ENCODE data around the gene PRKCH. TPM values are rescaled to one million over a fixed set of nuclear protein-coding genes. Genes with fewer than 3 reads are reported as not detected.

The PRKCH gene
- total RNA-seq, 5 donors from 2014 or later (not counting 1 experiment from before 2014, with no cell fraction given), result 267 to 436 (median 326) TPM

- peaks cover 44% of the 10 kb centered on the region for H3K36me3 Mint-ChIP-seq
These were observed 174.4 kb downstream of the PRKCH start for GRCh38 chr14:61495809-61496208.

DNA sequence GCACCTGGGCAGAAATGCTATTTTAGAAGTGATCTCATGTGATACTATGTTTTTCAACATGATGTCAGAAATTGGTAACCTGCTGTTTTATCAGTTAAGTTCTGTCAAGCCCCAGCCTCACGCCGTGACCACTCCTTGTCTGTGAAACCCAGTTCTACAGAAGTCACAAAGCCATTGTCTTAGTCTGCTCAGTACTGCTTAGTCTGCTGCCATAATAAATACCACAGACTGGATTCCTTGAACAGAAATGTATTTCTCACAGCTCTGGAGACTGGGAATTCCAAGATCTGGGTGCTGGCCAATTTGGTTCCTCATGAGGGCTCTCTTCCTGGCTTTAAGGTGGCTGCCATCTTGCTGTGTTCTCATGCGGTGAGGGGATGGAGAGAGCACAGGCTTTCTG, 176.9 kb downstream of the PRKCH start:
- H3K4me3 ChIP-seq (ENCODE audit: control insufficient read depth in 1 of 2, extremely low read depth in 1 of 2, low read length in 1 of 2), result no peak overlapping the region
- Mint-ChIP-seq H3K27ac (peak overlapping the region in 1 of 2 donors; percentile 88), H3K4me1 (peaks cover 69 to 88% (median 78%) of the 10 kb centered on the region in 3 donors), H3K9me3 (no peaks in the 10 kb centered on the region), H3K27me3 (no peaks in the 10 kb centered on the region), H3K36me3 (peaks cover 51% of the 10 kb centered on the region), H3K4me3 (no peak overlapping the region)
- H3K27me3 ChIP-seq (replicated peaks in 1 of 2; ENCODE audit: control insufficient read depth in 2 of 2, extremely low read depth in 1 of 2, insufficient read depth in 2 of 2, low read length in 1 of 2), result no peaks in the 10 kb centered on the region
- no peak for DNase-seq
- CTCF ChIA-PET, result interaction anchor here in 1 of 2 donors (0.5 kb wide), 1 partner anchor 211 kb away, joined by 5 read pairs; no protein-coding TSS in a partner anchor
- peaks cover 26 to 46% of the 10 kb centered on the region in 2 experiments for H3K4me1 ChIP-seq (ENCODE audit: control insufficient read depth in 1 of 2, extremely low read depth in 1 of 2, insufficient read depth in 2 of 2, low read length in 2 of 2)
- peaks cover 0 to 71% of the 10 kb centered on the region in 2 donors for H3K36me3 ChIP-seq (ENCODE audit: control insufficient read depth in 2 of 2, extremely low read depth in 1 of 2, insufficient read depth in 1 of 2, low read length in 1 of 2)
- 0% methylated on average over 2 of the region's 3 CpGs for whole genome bisulfite sequencing (ENCODE audit: insufficient coverage)
- no peaks in the 10 kb centered on the region for H3K9me3 ChIP-seq
- peak overlapping the region; percentile 45 for H3K27ac ChIP-seq (ENCODE audit: low read length)
- no peak for ATAC-seq (replicated peaks in 1 of 4)
- POLR2A ChIA-PET, result interaction anchor here (0.6 to 1.7 kb wide), 2 partner anchors 28 to 289 kb away, joined by 4 to 6 read pairs; no protein-coding TSS in a partner anchor

More at GRCh38 chr14:61495809-61496208, 174.4 kb downstream of the PRKCH start:
- no peak overlapping the region for H3K4me3 ChIP-seq (ENCODE audit: control insufficient read depth in 1 of 2, extremely low read depth in 1 of 2, low read length in 1 of 2)
- ATAC-seq (replicated peaks in 1 of 4) (no peak), DNase-seq (no peak)
- no peaks in the 10 kb centered on the region for H3K27me3 ChIP-seq (replicated peaks in 1 of 2; ENCODE audit: control insufficient read depth in 2 of 2, extremely low read depth in 1 of 2, insufficient read depth in 2 of 2, low read length in 1 of 2)
- peaks cover 3 to 40% of the 10 kb centered on the region in 2 experiments for H3K4me1 ChIP-seq (ENCODE audit: control insufficient read depth in 1 of 2, extremely low read depth in 1 of 2, insufficient read depth in 2 of 2, low read length in 2 of 2)
- peak overlapping the region in 1 of 2 donors; percentile 79 for H3K27ac Mint-ChIP-seq
- H3K4me3 Mint-ChIP-seq, result no peak overlapping the region
- peaks cover 44 to 63% (median 53%) of the 10 kb centered on the region in 3 donors for H3K4me1 Mint-ChIP-seq
- H3K27ac ChIP-seq (ENCODE audit: low read length), result no peak overlapping the region
- CTCF ChIA-PET, result no interaction called here
- H3K27me3 Mint-ChIP-seq, result no peaks in the 10 kb centered on the region
- 100% methylated on average over 1 of the region's 5 CpGs for WGBS (ENCODE audit: insufficient coverage)
- H3K9me3 ChIP-seq, result no peaks in the 10 kb centered on the region
- peaks cover 0 to 88% of the 10 kb centered on the region in 2 donors for H3K36me3 ChIP-seq (ENCODE audit: control insufficient read depth in 2 of 2, extremely low read depth in 1 of 2, insufficient read depth in 1 of 2, low read length in 1 of 2)
- H3K9me3 Mint-ChIP-seq, result no peaks in the 10 kb centered on the region
- POLR2A ChIA-PET, result interaction anchor here in 1 of 2 donors (0.6 to 0.8 kb wide), 2 partner anchors 10 to 132 kb away, joined by 3 read pairs; no protein-coding TSS in a partner anchor

- ATAC-seq (replicated peaks in 1 of 4), result no peak
These were observed 177.4 kb downstream of the PRKCH start for GRCh38 chr14:61498811-61499210.

DNA sequence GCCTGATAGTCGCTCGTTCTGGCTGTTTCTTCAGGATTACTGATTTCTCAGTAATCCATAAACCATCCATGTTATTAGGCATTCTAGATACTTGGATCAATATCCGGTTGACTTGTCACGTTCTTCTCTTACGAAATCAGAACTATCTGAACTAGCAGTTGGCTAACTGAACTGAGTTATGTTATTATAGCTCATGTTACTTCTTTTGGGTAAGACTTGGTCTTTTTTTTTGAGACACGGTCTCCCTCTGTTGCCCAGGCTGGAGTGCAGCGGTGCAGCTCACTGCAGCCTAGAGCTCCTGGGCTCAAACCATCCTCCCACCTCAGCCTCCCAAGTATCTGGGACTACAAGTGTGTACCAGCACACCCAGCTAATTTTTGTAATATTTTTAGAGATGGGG, 178.6 kb downstream of the PRKCH start:
- Histone ChIP-seq H3K27me3 (replicated peaks in 1 of 2; ENCODE audit: control insufficient read depth in 2 of 2, extremely low read depth in 1 of 2, insufficient read depth in 2 of 2, low read length in 1 of 2) (no peaks in the 10 kb centered on the region), H3K27ac (ENCODE audit: low read length) (no peak overlapping the region), H3K9me3 (no peaks in the 10 kb centered on the region), H3K4me1 (ENCODE audit: control insufficient read depth in 1 of 2, extremely low read depth in 1 of 2, insufficient read depth in 2 of 2, low read length in 2 of 2) (peaks cover 41 to 51% of the 10 kb centered on the region in 2 experiments), H3K4me3 (ENCODE audit: control insufficient read depth in 1 of 2, extremely low read depth in 1 of 2, low read length in 1 of 2) (no peak overlapping the region), H3K36me3 (ENCODE audit: control insufficient read depth in 2 of 2, extremely low read depth in 1 of 2, insufficient read depth in 1 of 2, low read length in 1 of 2) (peaks cover 0 to 54% of the 10 kb centered on the region in 2 donors)
- Mint-ChIP-seq H3K27ac (peak overlapping the region in 1 of 2 donors; percentile 88), H3K36me3 (peaks cover 56% of the 10 kb centered on the region), H3K9me3 (peaks cover 0 to 2% (median 0%) of the 10 kb centered on the region in 3 donors), H3K4me1 (peaks cover 86 to 97% (median 90%) of the 10 kb centered on the region in 3 donors), H3K4me3 (no peak overlapping the region), H3K27me3 (no peaks in the 10 kb centered on the region)
- CTCF ChIA-PET, result interaction anchor here in 1 of 2 donors (0.7 kb wide), 1 partner anchor 23 kb away, joined by 3 read pairs; no protein-coding TSS in a partner anchor
- POLR2A ChIA-PET, result interaction anchor here (0.5 to 1.7 kb wide), 4 partner anchors 8 to 29 kb away, joined by 3 to 7 read pairs (median 4); no protein-coding TSS in a partner anchor
- ATAC-seq (replicated peaks in 1 of 4) (no peak), DNase-seq (no peak)
- no CpG with 5 or more reads among the region's 7 CpGs for WGBS (ENCODE audit: insufficient coverage)

More at GRCh38 chr14:61498811-61499210, 177.4 kb downstream of the PRKCH start:
- no peaks in the 10 kb centered on the region for H3K27me3 Mint-ChIP-seq
- H3K36me3 Mint-ChIP-seq, result peaks cover 55% of the 10 kb centered on the region
- WGBS (ENCODE audit: insufficient coverage), result 94% methylated on average over 2 of the region's 6 CpGs
- DNase-seq, result no peak
- Histone ChIP-seq H3K4me3 (ENCODE audit: control insufficient read depth in 1 of 2, extremely low read depth in 1 of 2, low read length in 1 of 2) (no peak overlapping the region), H3K9me3 (no peaks in the 10 kb centered on the region), H3K36me3 (ENCODE audit: control insufficient read depth in 2 of 2, extremely low read depth in 1 of 2, insufficient read depth in 1 of 2, low read length in 1 of 2) (peaks cover 0 to 66% of the 10 kb centered on the region in 2 donors), H3K27me3 (replicated peaks in 1 of 2; ENCODE audit: control insufficient read depth in 2 of 2, extremely low read depth in 1 of 2, insufficient read depth in 2 of 2, low read length in 1 of 2) (no peaks in the 10 kb centered on the region), H3K4me1 (ENCODE audit: control insufficient read depth in 1 of 2, extremely low read depth in 1 of 2, insufficient read depth in 2 of 2, low read length in 2 of 2) (peaks cover 30 to 46% of the 10 kb centered on the region in 2 experiments), H3K27ac (ENCODE audit: low read length) (peak overlapping the region; percentile 45)
- ChIA-PET CTCF (interaction anchor here in 1 of 2 donors (0.5 kb wide), 1 partner anchor 212 kb away, joined by 5 read pairs; no protein-coding TSS in a partner anchor), POLR2A (interaction anchor here (0.5 to 1.7 kb wide), 4 partner anchors 14 to 289 kb away, joined by 3 to 27 read pairs (median 5); no protein-coding TSS in a partner anchor)
- H3K9me3 Mint-ChIP-seq, result no peaks in the 10 kb centered on the region
- no peak overlapping the region for H3K4me3 Mint-ChIP-seq
- peaks cover 74 to 93% (median 83%) of the 10 kb centered on the region in 3 donors for H3K4me1 Mint-ChIP-seq
- H3K27ac Mint-ChIP-seq, result peak overlapping the region in 1 of 2 donors; percentile 88

GRCh38 chr14:61501714-61502458, 180.5 kb downstream of the PRKCH start:
- H3K27ac Mint-ChIP-seq, result peak overlapping the region in 1 of 2 donors; percentile 99
- Histone ChIP-seq H3K4me3 (ENCODE audit: control insufficient read depth in 1 of 2, extremely low read depth in 1 of 2, low read length in 1 of 2) (no peak overlapping the region), H3K4me1 (ENCODE audit: control insufficient read depth in 1 of 2, extremely low read depth in 1 of 2, insufficient read depth in 2 of 2, low read length in 2 of 2) (peaks cover 57 to 64% of the 10 kb centered on the region in 2 experiments), H3K36me3 (ENCODE audit: control insufficient read depth in 2 of 2, extremely low read depth in 1 of 2, insufficient read depth in 1 of 2, low read length in 1 of 2) (peaks cover 0 to 52% of the 10 kb centered on the region in 2 donors), H3K9me3 (no peaks in the 10 kb centered on the region), H3K27me3 (replicated peaks in 1 of 2; ENCODE audit: control insufficient read depth in 2 of 2, extremely low read depth in 1 of 2, insufficient read depth in 2 of 2, low read length in 1 of 2) (no peaks in the 10 kb centered on the region), H3K27ac (ENCODE audit: low read length) (peak overlapping the region; percentile 79)
- H3K9me3 Mint-ChIP-seq, result peaks cover 0 to 2% (median 0%) of the 10 kb centered on the region in 3 donors
- CTCF ChIA-PET, result interaction anchor here (0.6 to 2.1 kb wide), 8 partner anchors 11 to 263 kb away, joined by 3 to 28 read pairs (median 4); no protein-coding TSS in a partner anchor
- peak overlapping the region in 1 of 3 donors; percentile 78 for H3K4me3 Mint-ChIP-seq
- DNase-seq (no peak), ATAC-seq (replicated peaks in 1 of 4) (no peak)
- peaks cover 53% of the 10 kb centered on the region for H3K36me3 Mint-ChIP-seq
- peaks cover 90 to 97% (median 96%) of the 10 kb centered on the region in 3 donors for H3K4me1 Mint-ChIP-seq
- POLR2A ChIA-PET, result interaction anchor here (0.7 to 1.4 kb wide), 4 partner anchors 25 to 228 kb away, joined by 6 to 8 read pairs (median 6); no protein-coding TSS in a partner anchor
- WGBS (ENCODE audit: insufficient coverage), result no CpG with 5 or more reads among the region's 6 CpGs
- H3K27me3 Mint-ChIP-seq, result no peaks in the 10 kb centered on the region

Data from T-cell (primary cell).